IMR-90 (cell line): ENCODE results near the gene ZNF219. TPM values are rescaled to one million over a fixed set of nuclear protein-coding genes. Genes with fewer than 3 reads are reported as not detected.

Experiments
- ATAC-seq: fragments of 200-7000 bp; cut with Tn5 transposase; 2 replicates; pipeline ENCODE4 v1.9.1; 2020; ENCODE audit warnings: low read depth, mild to moderate bottlenecking, moderate library complexity
- BruUV-seq: library from RNA; stranded (reverse); fragments of 400-500 nt; replicated peaks from 2 replicates; lab custom pipeline; 2021; lab: Mats Ljungman, UMichigan
- CTCF ChIA-PET: fragments of 300-600 bp; formaldehyde crosslinking; extraction: SDS; loops from one replicate; lab custom pipeline; 2021; ENCODE audit warnings: antibody characterized with exemption; lab: Yijun Ruan, JAX
- POLR2A ChIA-PET: fragments of 300-600 bp; sonication (Branson Sonifier 250); formaldehyde crosslinking; loops from one replicate; lab custom pipeline; 2022; ENCODE audit warnings: antibody characterized with exemption; ENCODE audit not compliant: unreplicated experiment; lab: Charles Lee
- DNase-seq: peaks from one replicate; pipeline ENCODE4 v3.0.0; 2013
- H2AFZ ChIP-seq: replicated peaks from 2 replicates; pipeline ENCODE3; 2013; ENCODE audit warnings: low read length, mild to moderate bottlenecking; ENCODE audit not compliant: poor library complexity
- H2AK5ac ChIP-seq: 2 replicates; pipeline ENCODE4 v1.6.1; 2013; ENCODE audit warnings: low read depth, low read length, inconsistent platforms
- H2AK9ac ChIP-seq: replicated peaks from 2 replicates; pipeline ENCODE3; 2013; ENCODE audit warnings: mild to moderate bottlenecking, low read depth, low read length, moderate library complexity; ENCODE audit not compliant: poor library complexity
- H2BK120ac ChIP-seq: 2 replicates; pipeline ENCODE4 v1.6.1; 2013; ENCODE audit warnings: low read depth, low read length, inconsistent platforms
- H2BK15ac ChIP-seq: 3 replicates; pipeline ENCODE4 v1.6.1; 2013; ENCODE audit warnings: low read depth, low read length, inconsistent platforms
- H2BK20ac ChIP-seq: 2 replicates; pipeline ENCODE4 v1.6.1; 2013; ENCODE audit warnings: low read depth, mild to moderate bottlenecking, inconsistent platforms, low read length, moderate library complexity
- H2BK5ac ChIP-seq: 2 replicates; pipeline ENCODE4 v1.6.1; 2013; ENCODE audit warnings: mild to moderate bottlenecking, low read depth, low read length, inconsistent platforms; ENCODE audit not compliant: poor library complexity, severe bottlenecking
- H3K14ac ChIP-seq: replicated peaks from 2 replicates; pipeline ENCODE4 v1.6.1; 2013; ENCODE audit warnings: low read depth, low read length, inconsistent platforms
- H3K18ac ChIP-seq: 2 replicates; pipeline ENCODE4 v1.6.1; 2013; ENCODE audit warnings: low read depth, low read length, control low read depth
- H3K23ac ChIP-seq: 2 replicates; pipeline ENCODE4 v1.6.1; 2013; ENCODE audit warnings: low read depth, low read length, inconsistent platforms
- H3K27ac ChIP-seq: 2 replicates; pipeline ENCODE4 v1.5.1; 2013; ENCODE audit warnings: mild to moderate bottlenecking, control low read depth, low read length; ENCODE audit not compliant: insufficient read depth
- H3K27me3 ChIP-seq: 2 replicates; pipeline ENCODE4 v1.6.1; 2013; ENCODE audit warnings: low read length; ENCODE audit not compliant: control insufficient read depth, insufficient read depth
- H3K36me3 ChIP-seq: 2 replicates; pipeline ENCODE4 v1.6.1; 2013; ENCODE audit warnings: low read length, mixed read lengths; ENCODE audit not compliant: control insufficient read depth, insufficient read depth
- H3K4ac ChIP-seq: 2 replicates; pipeline ENCODE4 v1.6.1; 2013; ENCODE audit warnings: low read depth, low read length, inconsistent platforms
- H3K4me1 ChIP-seq: 2 replicates; pipeline ENCODE4 v1.6.1; 2013; ENCODE audit warnings: low read length, mixed read lengths; ENCODE audit not compliant: control insufficient read depth, insufficient read depth
- H3K4me2 ChIP-seq: 2 replicates; pipeline ENCODE4 v1.6.1; 2013; ENCODE audit warnings: low read depth, mild to moderate bottlenecking, control low read depth, low read length, moderate library complexity
- H3K4me3 ChIP-seq: 2 replicates; pipeline ENCODE4 v1.5.1; 2013; ENCODE audit warnings: low read depth, mild to moderate bottlenecking, control low read depth, low read length, moderate library complexity; ENCODE audit not compliant: insufficient read depth
- H3K56ac ChIP-seq: 2 replicates; pipeline ENCODE4 v1.6.1; 2013; ENCODE audit warnings: low read length, inconsistent platforms; ENCODE audit not compliant: insufficient read depth; ENCODE audit errors: extremely low read depth
- H3K79me1 ChIP-seq, 2 experiments: 2 replicates each; pipeline ENCODE4 v1.6.1; 2013; ENCODE audit warnings: low read length in 2 of 2, inconsistent platforms in 1 of 2, low read depth in 1 of 2
- H3K9ac ChIP-seq: 2 replicates; pipeline ENCODE4 v1.6.1; 2013; ENCODE audit warnings: low read depth, low read length, control low read depth
- H3K9me1 ChIP-seq: 2 replicates; pipeline ENCODE4 v1.6.1; 2013; ENCODE audit warnings: low read length, inconsistent platforms; ENCODE audit not compliant: insufficient read depth
- H3K9me3 ChIP-seq: 2 replicates; pipeline ENCODE4 v1.6.1; 2013; ENCODE audit warnings: low read length; ENCODE audit not compliant: control insufficient read depth, insufficient read depth
- H4K20me1 ChIP-seq: 2 replicates; pipeline ENCODE4 v1.6.1; 2013; ENCODE audit warnings: low read length, inconsistent platforms; ENCODE audit not compliant: insufficient read depth
- H4K5ac ChIP-seq: 2 replicates; pipeline ENCODE4 v1.6.1; 2013; ENCODE audit warnings: mild to moderate bottlenecking, low read depth, low read length, control low read depth
- H4K8ac ChIP-seq, 2 experiments: 2 replicates each; pipeline ENCODE4 v1.6.1; 2013; ENCODE audit warnings: low read depth in 2 of 2, low read length in 2 of 2, control low read depth in 1 of 2, inconsistent platforms in 1 of 2
- H4K91ac ChIP-seq: 2 replicates; pipeline ENCODE4 v1.6.1; 2013; ENCODE audit warnings: low read depth, low read length, inconsistent platforms; ENCODE audit not compliant: insufficient read depth
- CHD1 ChIP-seq: IDR thresholded peaks from 2 replicates; pipeline ENCODE4 v1.6.1; 2012; ENCODE audit warnings: low read depth, low read length, improper control_type of control experiment
- CTCF ChIP-seq: conservative IDR thresholded peaks from 2 replicates; pipeline ENCODE4 v1.5.1; 2012; ENCODE audit warnings: mild to moderate bottlenecking, low read depth, low read length, improper control_type of control experiment
- ELK1 ChIP-seq: fragments of 150-350 bp; IDR thresholded peaks from 2 replicates; pipeline ENCODE4 v1.6.1; 2016; ENCODE audit warnings: low read depth, mild to moderate bottlenecking, low read length, moderate library complexity, borderline replicate concordance
- MXI1 ChIP-seq: IDR thresholded peaks from 2 replicates; pipeline ENCODE4 v1.6.1; 2012; ENCODE audit warnings: low read depth, mild to moderate bottlenecking, low read length, moderate library complexity, borderline replicate concordance
- RAD21 ChIP-seq: IDR thresholded peaks from 2 replicates; pipeline ENCODE4 v1.6.1; 2012; ENCODE audit warnings: low read length, improper control_type of control experiment
- RFX5 ChIP-seq: IDR thresholded peaks from 2 replicates; pipeline ENCODE4 v1.8.0; 2012; ENCODE audit warnings: low read depth, mild to moderate bottlenecking, low read length, moderate library complexity
- USF2 ChIP-seq: fragments of 150-350 bp; IDR thresholded peaks from 2 replicates; pipeline ENCODE4 v1.6.1; 2017; ENCODE audit warnings: mild to moderate bottlenecking, antibody characterized with exemption, low read length, low read depth
- WGBS, 2 experiments: methylation state at CpG; one replicate each; pipeline versions ENCODE4 v1.1.5 to v1.1.7; 2013; ENCODE audit warnings: missing lambda C conversion rate in 2 of 2; ENCODE audit not compliant: insufficient read length in 1 of 2; ENCODE audit errors: extremely low coverage in 2 of 2; 5-methylcytosine and 5-hydroxymethylcytosine counted together
- dilution Hi-C: fragments of 300-500 bp; cut with HindIII; formaldehyde crosslinking; loops from one replicate; pipeline ENCODE4 v1.14.3; 2018; ENCODE audit warnings: low sequenced_read_pairs; ENCODE audit not compliant: unreplicated experiment
- in situ Hi-C: fragments of 300-500 bp; cut with MboI; formaldehyde crosslinking; loops from 3 replicates; pipeline ENCODE4 v1.14.3; 2019; ENCODE audit warnings: low sequenced_read_pairs, inconsistent platforms, mixed read lengths
- intact Hi-C: fragments of 100-400 bp; cut with micrococcal nuclease; formaldehyde crosslinking; loops from 2 replicates; pipeline ENCODE4 v1.10.0; 2022
- polyA plus RNA-seq, 3 experiments: library from polyadenylated mRNA; depleted of rRNA; stranded (reverse); fragments of >200 nt; gene quantifications; 2 replicates each; pipeline ENCODE4 v1.2.3, GENCODE V29; 2012; ENCODE audit warnings: low replicate concordance in 1 of 3
- total RNA-seq: library from RNA; depleted of rRNA; stranded (reverse); fragments of >200 nt; gene quantifications from 2 replicates; pipeline ENCODE4 v1.2.3, GENCODE V29; 2012

ZNF219 gene
- total and polyA plus RNA-seq, 2 of the 4 experiments (the other 2 are of a cell fraction), result 0.90 to 3.8 TPM

GRCh38 chr14:21074398-21075272, 23.8 kb downstream of the ZNF219 start:
- peaks cover 11% of the 10 kb centered on the region for H3K4me1 ChIP-seq
- no peak overlapping the region for H3K18ac ChIP-seq
- no peak overlapping the region for H4K91ac ChIP-seq
- peaks cover 64% of the 10 kb centered on the region for H3K36me3 ChIP-seq
- ChIA-PET CTCF (no interaction called here), POLR2A (no interaction called here)
- no TSS peak for BruUV-seq
- H3K27ac ChIP-seq, result no peak overlapping the region
- intact Hi-C loops (no loop called here), in situ Hi-C loops (loop anchor here (25.0 kb wide), 2 partner anchors 612 to 737 kb away; partner anchors contain the start of genes APEX1, CCNB1IP1, OSGEP and PARP2), dilution Hi-C loops (no loop called here)
- H2AFZ ChIP-seq, result peak overlapping the region; percentile 17
- no peak overlapping the region for H3K23ac ChIP-seq
- no peak overlapping the region for H2BK20ac ChIP-seq
- H2AK5ac ChIP-seq, result no peak overlapping the region
- H3K9ac ChIP-seq, result no peak overlapping the region
- H4K8ac ChIP-seq, result no peak overlapping the region
- no peak overlapping the region for H3K4ac ChIP-seq
- no peak for TF ChIP-seq MXI1
- TF ChIP-seq ELK1, result no peak
- TF ChIP-seq CTCF, result no peak
- no peak for TF ChIP-seq RAD21
- no peak for TF ChIP-seq CHD1
- no peak for TF ChIP-seq USF2
- TF ChIP-seq RFX5, result no peak
- no peak overlapping the region for H4K5ac ChIP-seq
- no peak overlapping the region for H2BK5ac ChIP-seq
- H3K14ac ChIP-seq, result no peak overlapping the region
- no peak for DNase-seq
- H3K9me3 ChIP-seq, result no peaks in the 10 kb centered on the region
- H2AK9ac ChIP-seq, result no peak overlapping the region
- H3K9me1 ChIP-seq, result peaks cover 10% of the 10 kb centered on the region
- ATAC-seq, result no peak
- H2BK120ac ChIP-seq, result no peak overlapping the region
- peaks cover 29 to 54% of the 10 kb centered on the region in 2 experiments for H3K79me1 ChIP-seq
- H2BK15ac ChIP-seq, result no peak overlapping the region
- no peak overlapping the region for H3K4me2 ChIP-seq
- 95% methylated on average over 6 of the region's 26 CpGs; no CpG with 5 or more reads in 1 of the 2 experiments for WGBS, 2 experiments
- H3K4me3 ChIP-seq, result no peak overlapping the region
- H3K56ac ChIP-seq, result no peak overlapping the region
- no peaks in the 10 kb centered on the region for H3K27me3 ChIP-seq
- H4K20me1 ChIP-seq, result peaks cover 10% of the 10 kb centered on the region
